Activated CD8-positive, alpha-beta memory T cell treated with anti-CD3 and anti-CD28 coated beads for 1 hour (primary cell): ENCODE measurements around the gene SPSB3.
"Not testable (repeated sequence)": the region's sequence is repeated elsewhere in the genome, so short reads cannot be mapped to it uniquely, and the experiment has no call there.

Experiments used
- DNase-seq, 2 donors: peaks; one replicate each; pipeline ENCODE4 v3.0.0-alpha.2; 2020; ENCODE audit warnings: low read depth in 1 of 2; ENCODE audit errors: extremely low read depth in 1 of 2

Gene SPSB3

GRCh38 chr16:1817276-1817589 lies 34.9 kb upstream of the SPSB3 start:
- DNase-seq: no peak

- no peak for DNase-seq
Observed at GRCh38 chr16:1816396-1817275, 34.3 kb upstream of the SPSB3 start.

GRCh38 chr16:1815461-1815860 lies 33.1 kb upstream of the SPSB3 start:
- no peak for DNase-seq

- no peak for DNase-seq
Observed at GRCh38 chr16:1812732-1813163, 30.4 kb upstream of the SPSB3 start.

GRCh38 chr16:1810536-1810935 lies 28.2 kb upstream of the SPSB3 start:
- no peak for DNase-seq

GRCh38 chr16:1810106-1810505 lies 27.7 kb upstream of the SPSB3 start:
- DNase-seq: no peak

GRCh38 chr16:1809281-1809801 lies 27.0 kb upstream of the SPSB3 start:
- DNase-seq: no peak

- no peak for DNase-seq
Observed at GRCh38 chr16:1808691-1809090, 26.3 kb upstream of the SPSB3 start.

GRCh38 chr16:1807626-1808025 lies 25.3 kb upstream of the SPSB3 start:
- DNase-seq: no peak

GRCh38 chr16:1800701-1801100 lies 18.3 kb upstream of the SPSB3 start:
- DNase-seq: no peak

GRCh38 chr16:1799263-1799662 lies 16.9 kb upstream of the SPSB3 start:
- not testable (repeated sequence) for DNase-seq

GRCh38 chr16:1794908-1795666 lies 12.7 kb upstream of the SPSB3 start:
- DNase-seq: no peak

GRCh38 chr16:1794221-1794871 lies 12.0 kb upstream of the SPSB3 start:
- no peak for DNase-seq

- DNase-seq: no peak
Observed at GRCh38 chr16:1793578-1794220, 11.3 kb upstream of the SPSB3 start, which contains the start of gene IGFALS. TSS of gene IGFALS (minus strand) at chr16:1793705. CDS start at chr16:1793652, 53 bp downstream.

GRCh38 chr16:1792836-1793577 lies 10.6 kb upstream of the SPSB3 start:
- DNase-seq: no peak

- DNase-seq: no peak
Observed at GRCh38 chr16:1791943-1792812, 9.8 kb upstream of the SPSB3 start.

- DNase-seq: no peak
Observed at GRCh38 chr16:1791256-1791942, 9.0 kb upstream of the SPSB3 start.

GRCh38 chr16:1790611-1791255 lies 8.4 kb upstream of the SPSB3 start:
- DNase-seq: no peak
